ENCODE measurements around the gene AFAP1.
A peak's percentile ranks its signal among the peaks of the same experiment; 100 is the strongest.

Gene AFAP1

DNA sequence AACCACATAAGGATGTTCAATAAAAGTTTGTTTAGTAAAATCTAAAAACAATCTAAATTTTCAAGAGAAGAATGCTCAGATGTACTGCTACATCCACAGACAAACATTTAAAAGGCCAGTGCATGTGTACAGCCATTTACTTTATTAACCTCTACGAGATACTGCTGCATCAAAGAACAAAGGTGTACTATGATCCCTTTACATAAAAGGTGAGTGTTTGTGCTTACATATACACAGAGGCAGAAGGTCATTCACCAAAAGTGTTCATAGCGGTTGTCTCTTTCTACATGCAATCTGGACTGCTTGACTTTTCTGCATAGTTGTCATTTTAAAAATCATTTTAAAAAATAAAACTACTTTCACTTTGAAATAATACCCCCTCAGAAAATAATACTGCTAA is 81.7 kb downstream of the AFAP1 start:
- FAIRE-seq (no peak), DNase-seq (ENCODE audit: insufficient read length, low spot score) (no peak)
- no peak for TF ChIP-seq POLR2A (IDR thresholded peaks at IDR 0.05; ENCODE audit: low read depth, low read length)

DNA sequence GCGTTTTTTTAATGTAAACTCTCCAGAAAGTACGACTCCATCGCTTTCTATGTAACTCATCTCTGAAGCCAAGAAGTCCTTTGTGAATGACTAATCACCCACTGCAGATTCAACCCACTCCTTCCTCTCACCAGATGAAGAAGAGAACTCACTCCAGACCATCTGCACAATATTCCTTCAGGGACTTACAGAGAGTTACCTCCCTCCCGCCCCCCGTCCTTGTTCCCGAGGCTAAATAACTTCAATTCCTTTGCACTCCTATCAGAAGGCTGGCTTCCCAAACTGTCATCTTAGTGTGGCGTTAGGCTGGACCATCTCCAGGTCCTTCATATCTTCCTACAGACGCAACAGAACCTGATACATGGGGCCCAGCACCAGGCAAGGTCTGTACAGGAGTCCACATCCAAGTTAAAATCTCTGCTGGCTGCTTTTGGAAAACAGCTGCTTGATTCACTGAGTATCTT is 82.4 kb downstream of the AFAP1 start:
- FAIRE-seq, result no peak
- no peak for DNase-seq (ENCODE audit: insufficient read length, low spot score)
- no peak for TF ChIP-seq POLR2A (IDR thresholded peaks at IDR 0.05; ENCODE audit: low read depth, low read length)

DNA sequence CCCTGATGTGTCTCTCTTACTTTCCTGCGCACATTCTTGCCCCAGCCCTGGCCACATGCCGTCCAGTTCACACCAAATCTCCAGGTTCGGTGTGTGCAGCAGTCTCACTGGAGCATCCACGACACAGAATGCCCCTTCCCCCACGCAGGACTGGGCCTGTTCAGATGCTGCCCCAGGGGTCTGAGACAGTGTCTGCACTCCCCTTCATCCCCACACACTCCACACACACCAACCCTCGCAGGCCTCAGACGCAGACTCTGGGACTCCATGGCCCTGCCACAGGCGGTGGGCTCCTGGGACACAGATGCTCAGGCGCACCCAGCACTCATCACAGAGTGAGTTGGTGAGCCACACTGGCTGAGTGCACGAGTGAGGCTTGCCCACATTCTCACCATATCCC is 83.9 kb downstream of the AFAP1 start:
- no peak for TF ChIP-seq POLR2A (IDR thresholded peaks at IDR 0.05; ENCODE audit: low read depth, low read length)
- no peak for DNase-seq (ENCODE audit: insufficient read length, low spot score)
- no peak for FAIRE-seq

DNA sequence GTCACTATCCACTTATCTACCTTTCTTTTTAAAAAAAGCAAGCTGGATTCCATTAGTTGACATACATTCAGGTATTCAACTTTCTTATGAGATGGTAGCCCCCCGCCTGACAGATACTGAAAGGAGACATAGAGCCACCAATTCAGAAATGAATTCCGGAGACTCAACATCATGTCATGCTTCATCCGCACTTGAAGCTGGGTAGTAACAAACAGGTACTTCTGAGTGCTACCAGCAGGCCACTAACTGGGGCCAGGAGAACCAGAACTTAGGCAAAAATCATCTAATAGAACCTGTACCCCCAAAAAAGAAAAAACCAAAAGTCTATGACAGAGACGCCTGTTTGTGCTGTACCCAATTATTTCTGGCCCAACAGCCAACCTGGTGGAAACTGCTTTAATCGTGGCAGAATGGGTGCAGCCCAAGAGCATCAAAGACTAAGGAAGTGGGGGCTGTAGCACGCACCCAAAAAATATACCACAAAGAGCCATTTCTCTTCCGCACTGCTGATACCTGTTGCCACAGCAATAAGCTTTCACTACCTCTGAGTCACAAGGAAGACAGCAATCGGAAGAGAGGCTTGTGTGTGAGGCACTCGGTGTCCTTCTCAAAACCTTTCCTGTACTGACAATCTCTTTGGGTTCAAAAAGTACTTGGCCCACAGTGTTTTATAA is 84.8 kb downstream of the AFAP1 start:
- no peak for DNase-seq (ENCODE audit: insufficient read length, low spot score)
- FAIRE-seq, result no peak

DNA sequence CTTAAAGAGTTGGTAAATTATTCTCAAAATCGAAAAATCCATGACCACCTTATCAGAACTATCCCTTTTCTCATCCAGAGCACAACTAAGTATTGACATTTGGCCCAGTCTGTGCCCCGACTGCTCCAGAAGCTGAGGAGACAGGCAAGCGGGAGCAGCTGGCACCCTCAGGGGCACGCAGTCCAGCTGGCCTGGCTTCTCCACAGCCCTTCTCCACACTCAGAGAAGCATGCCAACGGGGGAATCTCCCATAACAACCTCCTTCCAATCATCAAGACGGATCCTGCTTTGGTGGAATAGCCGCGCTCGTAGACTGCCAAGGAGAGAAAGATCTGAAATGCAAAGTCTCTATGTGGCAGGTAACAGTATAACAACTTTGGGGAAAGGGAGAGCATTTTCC is 85.4 kb downstream of the AFAP1 start:
- TF ChIP-seq POLR2A (IDR thresholded peaks at IDR 0.05; ENCODE audit: low read depth, low read length), result no peak
- no peak for DNase-seq (ENCODE audit: insufficient read length, low spot score)
- no peak for FAIRE-seq

More for the DNA sequence above, 84.8 kb downstream of the AFAP1 start:
- no peak for TF ChIP-seq POLR2A (IDR thresholded peaks at IDR 0.05; ENCODE audit: low read depth, low read length)

DNA sequence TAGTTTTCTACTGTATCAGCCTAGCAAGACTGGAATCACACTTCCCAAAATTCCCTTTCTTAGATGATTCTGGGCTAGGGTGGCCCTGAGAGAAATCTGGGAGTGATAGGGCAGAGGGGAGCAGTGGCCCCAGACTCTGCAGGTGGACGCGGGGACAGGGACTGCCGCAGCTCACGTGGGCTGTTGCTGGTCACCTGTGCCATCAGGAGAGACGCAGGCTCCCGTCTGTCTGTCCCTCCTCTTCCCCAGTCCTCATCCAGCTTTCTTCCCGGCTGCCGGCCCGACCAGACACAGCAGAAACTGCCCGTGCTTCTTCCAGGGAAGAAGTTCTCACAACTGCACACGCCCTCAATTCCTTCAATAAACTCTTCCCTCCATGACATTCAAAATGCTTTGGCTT is 86.4 kb downstream of the AFAP1 start:
- TF ChIP-seq POLR2A (IDR thresholded peaks at IDR 0.05; ENCODE audit: low read depth, low read length), result no peak

DNA sequence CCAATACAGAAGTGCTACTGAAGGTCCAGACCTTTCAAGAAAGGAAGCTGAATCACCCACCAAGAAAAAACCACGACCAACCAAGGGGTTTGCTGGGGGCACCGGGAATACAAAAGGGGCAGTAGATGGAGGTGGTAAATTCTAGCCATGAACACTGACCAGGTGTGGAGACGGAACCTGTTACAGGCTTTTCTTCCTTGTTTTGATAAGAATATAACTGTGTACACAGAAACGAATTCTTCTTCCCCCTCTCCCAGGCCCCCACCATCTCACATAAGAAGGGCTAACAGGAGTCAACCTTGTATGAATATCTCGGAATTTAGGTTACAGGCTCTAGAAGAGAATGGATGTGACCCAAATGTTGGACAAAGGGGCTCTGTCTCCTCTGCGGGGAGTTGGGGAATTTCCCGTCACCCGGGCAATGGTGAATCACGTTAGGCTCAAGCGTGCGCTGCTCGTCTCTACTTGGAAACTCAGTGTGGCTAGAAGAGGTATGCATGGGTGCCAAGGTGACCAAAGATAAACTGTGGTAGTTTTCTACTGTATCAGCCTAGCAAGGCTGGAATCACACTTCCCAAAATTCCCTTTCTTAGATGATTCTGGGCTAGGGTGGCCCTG is 87.0 kb downstream of the AFAP1 start:
- DNase-seq (ENCODE audit: insufficient read length, low spot score) (no peak), FAIRE-seq (no peak)
- no peak for TF ChIP-seq POLR2A (IDR thresholded peaks at IDR 0.05; ENCODE audit: low read depth, low read length)

More for the DNA sequence above, 86.4 kb downstream of the AFAP1 start:
- DNase-seq (ENCODE audit: insufficient read length, low spot score) (no peak), FAIRE-seq (no peak)

DNA sequence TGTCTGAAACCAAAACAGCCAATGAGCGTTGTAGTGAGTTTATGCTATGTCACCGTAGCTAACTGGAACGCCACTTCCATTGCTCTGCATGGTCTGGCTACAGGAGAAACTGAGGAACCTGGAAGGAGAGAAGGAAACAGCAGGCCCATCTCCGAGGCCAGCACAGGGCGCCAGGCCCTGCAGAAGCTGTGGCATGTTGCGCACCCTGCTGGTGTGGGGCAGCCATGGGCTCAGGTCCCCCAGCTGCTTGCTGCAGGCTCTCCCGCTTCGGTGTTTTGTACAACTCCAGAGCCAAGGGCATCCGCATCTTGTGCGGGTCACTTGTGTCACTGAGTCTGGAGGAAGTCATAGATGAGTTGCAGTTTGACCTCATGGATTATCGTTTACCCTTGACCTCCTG is 89.2 kb downstream of the AFAP1 start:
- TF ChIP-seq POLR2A (IDR thresholded peaks at IDR 0.05; ENCODE audit: low read depth, low read length), result no peak
- DNase-seq (ENCODE audit: insufficient read length, low spot score), result no peak
- no peak for FAIRE-seq

DNA sequence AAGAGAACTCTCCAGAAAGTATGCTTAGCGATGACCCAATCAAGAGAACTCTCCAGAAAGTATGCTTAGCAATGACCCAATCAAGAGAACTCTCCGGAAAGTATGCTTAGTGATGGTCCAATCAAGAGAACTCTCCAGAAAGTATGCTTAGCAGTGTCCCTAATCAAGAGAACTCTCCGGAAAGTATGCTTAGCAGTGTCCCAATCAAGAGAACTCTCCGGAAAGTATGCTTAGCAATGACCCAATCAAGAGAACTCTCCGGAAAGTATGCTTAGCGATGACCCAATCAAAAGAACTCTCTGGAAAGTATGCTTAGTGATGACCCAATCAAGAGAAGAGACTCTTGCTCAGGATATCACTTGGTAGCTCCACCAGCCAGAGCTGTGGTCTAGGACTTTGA is 92.5 kb downstream of the AFAP1 start:
- DNase-seq (ENCODE audit: insufficient read length, low spot score) (no peak), FAIRE-seq (no peak)
- no peak for TF ChIP-seq POLR2A (IDR thresholded peaks at IDR 0.05; ENCODE audit: low read depth, low read length)

DNA sequence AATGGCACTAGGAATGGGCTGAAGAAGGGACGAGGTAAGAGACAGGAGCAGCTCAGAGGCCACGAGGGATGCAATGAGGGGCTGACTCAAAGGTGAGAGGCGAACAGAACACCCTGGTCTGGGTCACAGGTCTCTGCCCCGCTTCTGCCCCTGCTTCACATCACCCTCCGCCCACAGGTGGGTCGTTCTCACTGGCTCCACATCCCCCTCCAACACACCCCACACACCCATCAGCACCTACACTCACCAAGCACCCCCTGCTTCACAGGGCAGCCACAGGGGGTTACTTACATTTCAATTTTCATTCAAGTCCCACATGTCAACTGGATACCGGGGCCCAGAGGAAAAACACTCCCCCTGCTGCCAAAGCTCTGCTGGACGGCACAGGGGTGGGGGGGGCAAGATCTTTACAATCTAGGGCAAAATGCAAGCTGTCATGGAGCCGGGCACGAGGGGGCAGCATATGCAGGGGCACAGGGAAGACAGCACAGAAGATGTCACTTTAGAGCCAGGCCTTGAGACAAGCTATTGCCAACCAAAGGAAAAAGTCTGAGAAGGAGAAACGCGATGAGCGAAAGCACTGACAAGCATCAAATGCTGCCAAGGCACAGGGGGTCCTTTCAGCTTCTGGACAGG is 94.0 kb downstream of the AFAP1 start:
- FAIRE-seq, result no peak
- TF ChIP-seq POLR2A (IDR thresholded peaks at IDR 0.05; ENCODE audit: low read depth, low read length), result no peak
- DNase-seq (ENCODE audit: insufficient read length, low spot score), result no peak

DNA sequence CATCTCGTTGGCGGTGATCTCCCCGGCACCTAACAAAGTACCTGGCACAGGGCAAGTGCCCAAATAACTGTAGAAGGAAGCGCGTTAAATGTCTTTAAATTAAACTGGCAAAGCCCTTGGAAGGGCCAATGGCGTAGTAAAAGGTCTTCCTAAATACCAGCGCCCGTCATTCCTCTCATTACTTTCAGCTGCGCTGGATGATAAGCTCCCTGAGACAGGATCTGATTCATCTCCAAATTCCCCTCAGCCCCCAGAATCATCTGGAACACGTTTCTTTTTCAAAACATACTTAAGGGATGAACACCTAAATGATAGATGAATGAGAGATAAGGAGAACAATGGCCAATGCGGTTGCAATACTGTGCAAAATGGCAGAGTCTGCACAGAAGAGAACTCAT is 95.1 kb downstream of the AFAP1 start:
- FAIRE-seq (no peak), DNase-seq (ENCODE audit: insufficient read length, low spot score) (no peak)
- TF ChIP-seq POLR2A (IDR thresholded peaks at IDR 0.05; ENCODE audit: low read depth, low read length), result no peak

DNA sequence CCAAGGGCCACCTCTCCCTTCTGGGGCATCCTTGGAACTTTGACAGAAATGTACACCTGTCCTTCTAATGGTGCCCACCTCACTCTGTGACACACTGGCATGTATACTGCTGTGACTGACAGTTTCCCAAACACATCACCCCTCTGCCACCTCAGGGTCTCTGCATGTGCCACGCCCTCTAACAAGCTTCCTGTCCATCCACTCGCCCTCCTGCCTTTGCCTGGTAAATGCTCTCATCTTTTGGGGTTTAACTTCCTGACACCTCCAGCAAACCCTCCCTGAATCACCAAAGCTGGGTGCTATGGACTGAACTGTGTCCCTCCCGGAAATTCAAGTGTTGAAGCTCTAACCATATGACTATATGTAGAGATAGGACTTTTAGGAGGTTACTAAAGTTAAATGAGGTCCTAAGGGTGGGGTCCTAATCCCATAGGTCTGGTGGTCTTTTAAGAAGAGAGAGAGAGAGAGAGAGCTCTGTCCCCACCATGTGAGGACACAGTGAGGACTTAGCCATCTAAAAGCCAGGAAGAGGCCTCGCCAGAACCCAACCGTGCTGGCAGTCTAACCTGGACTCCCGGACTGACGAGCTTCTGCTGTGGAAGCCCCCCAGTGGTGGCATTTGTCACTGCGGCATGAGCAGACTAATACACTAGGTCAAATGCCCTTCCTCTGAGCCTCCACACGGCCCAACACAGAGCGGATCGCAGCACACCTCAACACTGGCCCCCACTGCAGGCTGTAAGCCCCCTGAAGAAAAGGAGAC is 95.6 kb downstream of the AFAP1 start:
- no peak for TF ChIP-seq POLR2A (IDR thresholded peaks at IDR 0.05; ENCODE audit: low read depth, low read length)
- DNase-seq (ENCODE audit: insufficient read length, low spot score) (no peak), FAIRE-seq (no peak)

DNA sequence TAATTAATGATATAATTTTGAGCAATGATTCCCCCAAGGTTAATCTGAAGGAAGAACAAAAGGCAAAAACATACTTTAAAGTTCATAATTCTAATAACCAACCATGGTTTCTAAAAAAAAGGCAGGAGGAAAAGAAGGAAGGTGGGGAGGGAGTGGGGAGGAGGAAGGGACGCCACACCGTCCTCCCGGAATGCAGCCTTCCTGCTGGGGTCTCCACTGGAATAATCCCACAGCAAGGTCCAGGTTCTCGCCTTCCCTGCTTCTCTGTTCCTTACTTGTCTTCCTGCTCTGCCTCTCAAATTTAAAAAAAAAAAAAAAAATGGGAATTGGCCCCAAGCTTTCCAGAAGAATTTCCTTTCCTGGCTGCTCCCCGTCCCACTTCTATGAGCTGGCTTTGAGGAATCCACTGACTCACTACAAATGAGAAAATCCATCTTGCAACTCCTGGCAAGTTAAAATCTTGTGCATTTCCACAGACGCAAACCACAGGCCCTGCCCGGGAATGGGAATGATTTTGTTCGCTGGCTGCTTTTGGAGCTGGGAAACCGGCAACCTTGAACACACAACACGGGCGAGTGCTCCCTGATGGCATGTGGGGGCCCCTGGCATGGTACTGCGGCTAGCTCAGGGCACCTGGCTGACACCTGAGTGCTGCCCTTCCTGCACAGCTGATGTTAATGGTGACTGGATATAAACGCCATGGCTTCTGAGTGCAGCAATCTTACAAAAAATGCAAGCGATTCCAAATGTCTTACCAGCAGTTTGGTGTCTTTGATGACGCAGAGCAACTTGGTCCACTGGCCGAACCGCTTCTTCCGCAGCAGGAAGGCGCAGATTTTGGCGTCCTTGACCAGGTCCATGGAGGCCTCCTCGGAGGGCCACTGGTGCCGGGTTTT is 97.0 kb downstream of the AFAP1 start:
- peak; percentile 39 for DNase-seq (ENCODE audit: insufficient read length, low spot score)
- no peak for FAIRE-seq
- peak; percentile 33 for TF ChIP-seq POLR2A (IDR thresholded peaks at IDR 0.05; ENCODE audit: low read depth, low read length)
